GM12878 (cell line): Measurements from ENCODE around the gene NDUFAB1. TPM values are rescaled to one million over a fixed set of nuclear protein-coding genes. Genes with fewer than 3 reads are reported as not detected.

ENCODE experiments used
- PAX8 ChIP-seq: fragments of 450-650 bp; IDR thresholded peaks from 2 replicates; pipeline ENCODE4 v1.6.1; 2017; ENCODE audit warnings: mild to moderate bottlenecking, moderate library complexity
- POLR2A ChIP-seq: IDR thresholded peaks from 2 replicates; pipeline ENCODE4 v1.6.1; 2011; ENCODE audit warnings: low read depth, mild to moderate bottlenecking, low read length
- POLR2AphosphoS5 ChIP-seq: IDR thresholded peaks from 2 replicates; pipeline ENCODE4 v1.6.1; 2011; ENCODE audit warnings: mild to moderate bottlenecking, low read length, inconsistent platforms
- RFX5 ChIP-seq: IDR thresholded peaks from 2 replicates; pipeline ENCODE4 v1.6.1; 2011; ENCODE audit warnings: low read depth, low read length, improper control_type of control experiment
- SIX5 ChIP-seq: IDR thresholded peaks from 2 replicates; pipeline ENCODE4 v1.6.1; 2011; ENCODE audit warnings: mild to moderate bottlenecking, low read depth, low read length, moderate library complexity; ENCODE audit not compliant: severe bottlenecking
- STAT1 ChIP-seq: fragments of 450-650 bp; conservative IDR thresholded peaks from 2 replicates; pipeline ENCODE4 v1.6.1; 2014; ENCODE audit warnings: antibody characterized with exemption, mild to moderate bottlenecking
- TBL1XR1 ChIP-seq: IDR thresholded peaks from 2 replicates; pipeline ENCODE4 v1.6.1; 2012; ENCODE audit warnings: low read depth, low read length, improper control_type of control experiment
- YBX1 ChIP-seq: fragments of 450-650 bp; IDR thresholded peaks from 2 replicates; pipeline ENCODE4 v1.6.1; 2016; ENCODE audit warnings: antibody characterized with exemption
- ZBED1 ChIP-seq: IDR thresholded peaks from 2 replicates; pipeline ENCODE4 v1.6.1; 2016; ENCODE audit warnings: borderline replicate concordance
- ZNF384 ChIP-seq: IDR thresholded peaks from 2 replicates; pipeline ENCODE4 v1.6.1; 2012; ENCODE audit warnings: low read depth, mild to moderate bottlenecking, low read length, improper control_type of control experiment, borderline replicate concordance
- ZZZ3 ChIP-seq: IDR thresholded peaks from 2 replicates; pipeline ENCODE4 v1.6.1; 2011; ENCODE audit warnings: low read depth; ENCODE audit not compliant: control insufficient read depth, insufficient read length
- polyA plus RNA-seq, 11 experiments: library from polyadenylated mRNA; depleted of rRNA in 4 of 11; unstranded in 6 of 11; stranded (reverse) in 5 of 11; fragments of >200 nt; fragmentation: Nextera tagmentation in 4 of 11; fragmentation: Illumina TruSeq in 1 of 11; extraction: Ambion mirVana in 4 of 11; extraction: Trizol in 1 of 11; gene quantifications; 1 replicate in 1 of 11; 2 replicates in 10 of 11; pipeline versions ENCODE4 v1.2.1 to v1.2.3, GENCODE V29; 2011 to 2016; ENCODE audit warnings: inconsistent platforms in 2 of 11, missing spikeins in 2 of 11, low read depth in 1 of 11
- total RNA-seq, 4 experiments: library from RNA; depleted of rRNA in 3 of 4; stranded (reverse); fragments of >200 nt in 3 of 4; fragmentation: Illumina TruSeq in 1 of 4; extraction: Trizol in 1 of 4; gene quantifications; 2 replicates each; pipeline versions ENCODE4 v1.2.1 to v1.2.3, GENCODE V29; 2013 to 2021
- TF ChIP-seq, protein P1 (sequence below): IDR thresholded peaks from 2 replicates; pipeline ENCODE4 v1.6.1; 2012; ENCODE audit warnings: mild to moderate bottlenecking, low read depth, low read length
- TF ChIP-seq, protein P2 (sequence below): IDR thresholded peaks from 2 replicates; pipeline ENCODE4 v1.6.1; 2012; ENCODE audit warnings: improper control_type of control experiment, low read depth, low read length; ENCODE audit not compliant: insufficient replicate concordance
- TF ChIP-seq, protein P3 (sequence below): fragments of 450-650 bp; IDR thresholded peaks from 2 replicates; pipeline ENCODE4 v1.6.1; 2017; ENCODE audit warnings: mild to moderate bottlenecking, moderate library complexity

The NDUFAB1 gene
- total and polyA plus RNA-seq, 10 of the 15 experiments (the other 5 are each of a cell fraction or from before 2014, with no cell fraction given): 79.9 to 584 (median 231) TPM

DNA sequence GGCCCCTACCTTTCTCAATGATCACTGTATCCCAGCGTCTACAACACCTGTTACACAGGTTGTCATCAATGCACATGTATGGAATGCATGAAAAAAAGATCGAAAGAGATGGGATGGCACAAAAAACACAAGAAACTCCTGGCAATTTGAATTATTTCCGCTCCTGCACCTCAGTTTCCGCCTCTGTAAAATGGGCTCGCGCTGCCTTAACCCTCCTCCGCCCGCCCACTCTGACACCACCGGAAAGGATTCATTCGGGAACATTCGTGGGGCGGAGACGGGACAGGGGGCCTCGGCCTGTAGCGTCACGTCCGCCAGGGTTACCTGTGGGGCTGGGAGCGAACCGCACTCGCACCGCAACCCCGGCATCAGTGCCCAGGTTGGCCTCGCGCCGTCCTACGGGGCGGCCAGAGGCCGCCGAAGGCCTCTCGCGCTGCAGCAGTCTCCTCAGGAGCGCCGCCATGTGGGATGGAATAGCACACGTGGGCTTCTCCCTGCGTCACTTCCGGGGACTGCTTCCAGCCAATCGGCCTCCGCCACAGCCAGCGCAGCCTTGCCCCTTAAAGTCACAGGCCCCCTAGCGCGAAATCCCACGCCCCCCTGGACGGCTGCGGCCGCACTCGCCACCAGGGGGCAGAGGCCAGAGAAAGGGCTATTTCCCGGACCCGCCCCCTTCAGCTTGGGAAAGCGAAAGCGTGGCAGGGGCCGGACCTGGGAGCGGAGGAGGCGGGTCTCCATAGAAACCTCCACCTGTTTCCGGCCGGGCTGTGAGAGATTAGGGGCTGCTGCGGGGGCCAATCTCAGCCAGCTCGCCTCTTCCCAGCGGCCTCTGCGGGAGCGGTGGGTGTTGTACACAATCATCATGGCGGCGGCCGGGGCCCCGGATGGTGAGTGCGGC, 39.0 kb downstream of the NDUFAB1 start, which contains the start of the genes EARS2 and UBFD1 (continued):
- TF ChIP-seq, protein P1, sequence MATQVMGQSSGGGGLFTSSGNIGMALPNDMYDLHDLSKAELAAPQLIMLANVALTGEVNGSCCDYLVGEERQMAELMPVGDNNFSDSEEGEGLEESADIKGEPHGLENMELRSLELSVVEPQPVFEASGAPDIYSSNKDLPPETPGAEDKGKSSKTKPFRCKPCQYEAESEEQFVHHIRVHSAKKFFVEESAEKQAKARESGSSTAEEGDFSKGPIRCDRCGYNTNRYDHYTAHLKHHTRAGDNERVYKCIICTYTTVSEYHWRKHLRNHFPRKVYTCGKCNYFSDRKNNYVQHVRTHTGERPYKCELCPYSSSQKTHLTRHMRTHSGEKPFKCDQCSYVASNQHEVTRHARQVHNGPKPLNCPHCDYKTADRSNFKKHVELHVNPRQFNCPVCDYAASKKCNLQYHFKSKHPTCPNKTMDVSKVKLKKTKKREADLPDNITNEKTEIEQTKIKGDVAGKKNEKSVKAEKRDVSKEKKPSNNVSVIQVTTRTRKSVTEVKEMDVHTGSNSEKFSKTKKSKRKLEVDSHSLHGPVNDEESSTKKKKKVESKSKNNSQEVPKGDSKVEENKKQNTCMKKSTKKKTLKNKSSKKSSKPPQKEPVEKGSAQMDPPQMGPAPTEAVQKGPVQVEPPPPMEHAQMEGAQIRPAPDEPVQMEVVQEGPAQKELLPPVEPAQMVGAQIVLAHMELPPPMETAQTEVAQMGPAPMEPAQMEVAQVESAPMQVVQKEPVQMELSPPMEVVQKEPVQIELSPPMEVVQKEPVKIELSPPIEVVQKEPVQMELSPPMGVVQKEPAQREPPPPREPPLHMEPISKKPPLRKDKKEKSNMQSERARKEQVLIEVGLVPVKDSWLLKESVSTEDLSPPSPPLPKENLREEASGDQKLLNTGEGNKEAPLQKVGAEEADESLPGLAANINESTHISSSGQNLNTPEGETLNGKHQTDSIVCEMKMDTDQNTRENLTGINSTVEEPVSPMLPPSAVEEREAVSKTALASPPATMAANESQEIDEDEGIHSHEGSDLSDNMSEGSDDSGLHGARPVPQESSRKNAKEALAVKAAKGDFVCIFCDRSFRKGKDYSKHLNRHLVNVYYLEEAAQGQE: no peak
- TF ChIP-seq POLR2A (peak; percentile 91), TBL1XR1 (no peak), SIX5 (no peak), PAX8 (no peak), RFX5 (0 out of 2 replicates have a peak, but pooled peaks have one; percentile 11), ZNF384 (no peak), POLR2AphosphoS5 (peak; percentile 90), YBX1 (no peak), ZZZ3 (no peak), STAT1 (peak; percentile 67; the same call in 1 of the 2 replicates), ZBED1 (no peak)
- TF ChIP-seq, protein P2, sequence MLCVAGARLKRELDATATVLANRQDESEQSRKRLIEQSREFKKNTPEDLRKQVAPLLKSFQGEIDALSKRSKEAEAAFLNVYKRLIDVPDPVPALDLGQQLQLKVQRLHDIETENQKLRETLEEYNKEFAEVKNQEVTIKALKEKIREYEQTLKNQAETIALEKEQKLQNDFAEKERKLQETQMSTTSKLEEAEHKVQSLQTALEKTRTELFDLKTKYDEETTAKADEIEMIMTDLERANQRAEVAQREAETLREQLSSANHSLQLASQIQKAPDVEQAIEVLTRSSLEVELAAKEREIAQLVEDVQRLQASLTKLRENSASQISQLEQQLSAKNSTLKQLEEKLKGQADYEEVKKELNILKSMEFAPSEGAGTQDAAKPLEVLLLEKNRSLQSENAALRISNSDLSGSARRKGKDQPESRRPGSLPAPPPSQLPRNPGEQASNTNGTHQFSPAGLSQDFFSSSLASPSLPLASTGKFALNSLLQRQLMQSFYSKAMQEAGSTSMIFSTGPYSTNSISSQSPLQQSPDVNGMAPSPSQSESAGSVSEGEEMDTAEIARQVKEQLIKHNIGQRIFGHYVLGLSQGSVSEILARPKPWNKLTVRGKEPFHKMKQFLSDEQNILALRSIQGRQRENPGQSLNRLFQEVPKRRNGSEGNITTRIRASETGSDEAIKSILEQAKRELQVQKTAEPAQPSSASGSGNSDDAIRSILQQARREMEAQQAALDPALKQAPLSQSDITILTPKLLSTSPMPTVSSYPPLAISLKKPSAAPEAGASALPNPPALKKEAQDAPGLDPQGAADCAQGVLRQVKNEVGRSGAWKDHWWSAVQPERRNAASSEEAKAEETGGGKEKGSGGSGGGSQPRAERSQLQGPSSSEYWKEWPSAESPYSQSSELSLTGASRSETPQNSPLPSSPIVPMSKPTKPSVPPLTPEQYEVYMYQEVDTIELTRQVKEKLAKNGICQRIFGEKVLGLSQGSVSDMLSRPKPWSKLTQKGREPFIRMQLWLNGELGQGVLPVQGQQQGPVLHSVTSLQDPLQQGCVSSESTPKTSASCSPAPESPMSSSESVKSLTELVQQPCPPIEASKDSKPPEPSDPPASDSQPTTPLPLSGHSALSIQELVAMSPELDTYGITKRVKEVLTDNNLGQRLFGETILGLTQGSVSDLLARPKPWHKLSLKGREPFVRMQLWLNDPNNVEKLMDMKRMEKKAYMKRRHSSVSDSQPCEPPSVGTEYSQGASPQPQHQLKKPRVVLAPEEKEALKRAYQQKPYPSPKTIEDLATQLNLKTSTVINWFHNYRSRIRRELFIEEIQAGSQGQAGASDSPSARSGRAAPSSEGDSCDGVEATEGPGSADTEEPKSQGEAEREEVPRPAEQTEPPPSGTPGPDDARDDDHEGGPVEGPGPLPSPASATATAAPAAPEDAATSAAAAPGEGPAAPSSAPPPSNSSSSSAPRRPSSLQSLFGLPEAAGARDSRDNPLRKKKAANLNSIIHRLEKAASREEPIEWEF: peak; percentile 78
- TF ChIP-seq, protein P3, sequence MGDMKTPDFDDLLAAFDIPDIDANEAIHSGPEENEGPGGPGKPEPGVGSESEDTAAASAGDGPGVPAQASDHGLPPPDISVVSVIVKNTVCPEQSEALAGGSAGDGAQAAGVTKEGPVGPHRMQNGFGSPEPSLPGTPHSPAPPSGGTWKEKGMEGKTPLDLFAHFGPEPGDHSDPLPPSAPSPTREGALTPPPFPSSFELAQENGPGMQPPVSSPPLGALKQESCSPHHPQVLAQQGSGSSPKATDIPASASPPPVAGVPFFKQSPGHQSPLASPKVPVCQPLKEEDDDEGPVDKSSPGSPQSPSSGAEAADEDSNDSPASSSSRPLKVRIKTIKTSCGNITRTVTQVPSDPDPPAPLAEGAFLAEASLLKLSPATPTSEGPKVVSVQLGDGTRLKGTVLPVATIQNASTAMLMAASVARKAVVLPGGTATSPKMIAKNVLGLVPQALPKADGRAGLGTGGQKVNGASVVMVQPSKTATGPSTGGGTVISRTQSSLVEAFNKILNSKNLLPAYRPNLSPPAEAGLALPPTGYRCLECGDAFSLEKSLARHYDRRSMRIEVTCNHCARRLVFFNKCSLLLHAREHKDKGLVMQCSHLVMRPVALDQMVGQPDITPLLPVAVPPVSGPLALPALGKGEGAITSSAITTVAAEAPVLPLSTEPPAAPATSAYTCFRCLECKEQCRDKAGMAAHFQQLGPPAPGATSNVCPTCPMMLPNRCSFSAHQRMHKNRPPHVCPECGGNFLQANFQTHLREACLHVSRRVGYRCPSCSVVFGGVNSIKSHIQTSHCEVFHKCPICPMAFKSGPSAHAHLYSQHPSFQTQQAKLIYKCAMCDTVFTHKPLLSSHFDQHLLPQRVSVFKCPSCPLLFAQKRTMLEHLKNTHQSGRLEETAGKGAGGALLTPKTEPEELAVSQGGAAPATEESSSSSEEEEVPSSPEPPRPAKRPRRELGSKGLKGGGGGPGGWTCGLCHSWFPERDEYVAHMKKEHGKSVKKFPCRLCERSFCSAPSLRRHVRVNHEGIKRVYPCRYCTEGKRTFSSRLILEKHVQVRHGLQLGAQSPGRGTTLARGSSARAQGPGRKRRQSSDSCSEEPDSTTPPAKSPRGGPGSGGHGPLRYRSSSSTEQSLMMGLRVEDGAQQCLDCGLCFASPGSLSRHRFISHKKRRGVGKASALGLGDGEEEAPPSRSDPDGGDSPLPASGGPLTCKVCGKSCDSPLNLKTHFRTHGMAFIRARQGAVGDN: no peak
